Adrenal gland (tissue), 12 donors: ENCODE data around the gene KIF1A. TPM values are rescaled to one million over a fixed set of nuclear protein-coding genes. Genes with fewer than 3 reads are reported as not detected.

Experiments used
- DNase-seq, 7 donors: peaks; one replicate each; pipeline ENCODE4 v3.0.0-alpha.2; 2019 to 2020
- H3K27ac ChIP-seq, 5 donors: fragments of 200-600 bp; sonication (generic) in 4 of 5; 1 replicate in 3 of 5; 2 replicates in 2 of 5; pipeline versions ENCODE4 v1.5.1 to v1.8.0; 2016 to 2020; ENCODE audit warnings: mild to moderate bottlenecking in 1 of 5
- H3K27me3 ChIP-seq: fragments of 200-600 bp; 2 replicates; pipeline ENCODE4 v1.8.0; 2021
- H3K36me3 ChIP-seq, 2 donors: fragments of 200-600 bp; replicated peaks in 1 of 2; 1 replicate in 1 of 2; 2 replicates in 1 of 2; pipeline versions ENCODE4 v1.5.1 to v1.8.0; 2018 to 2022
- H3K4me1 ChIP-seq, 2 donors: fragments of 200-600 bp; replicated peaks in 1 of 2; 1 replicate in 1 of 2; 2 replicates in 1 of 2; pipeline versions ENCODE4 v1.5.1 to v1.8.0; 2018 to 2021
- H3K4me3 ChIP-seq, 4 donors: fragments of 200-600 bp; sonication (generic) in 3 of 4; one replicate each; pipeline ENCODE4 v1.5.1; 2016 to 2018
- H3K9me3 ChIP-seq, 3 donors: fragments of 200-600 bp; sonication (generic) in 1 of 3; replicated peaks in 1 of 3; 1 replicate in 2 of 3; 2 replicates in 1 of 3; pipeline versions ENCODE4 v1.5.1 to v1.8.0; 2016 to 2021
- CTCF ChIP-seq, 6 experiments: fragments of 450-650 bp in 4 of 6; fragments of 200-600 bp in 2 of 6; sonication (generic) in 1 of 6; IDR thresholded peaks; 1 replicate in 5 of 6; 2 replicates in 1 of 6; pipeline versions ENCODE4 v1.5.1 to v1.8.0; 2016 to 2021; ENCODE audit warnings: antibody characterized with exemption in 6 of 6, mild to moderate bottlenecking in 2 of 6, moderate library complexity in 1 of 6
- POLR2A ChIP-seq, 2 donors: fragments of 450-650 bp; IDR thresholded peaks; one replicate each; pipeline ENCODE4 v1.6.1; 2017; ENCODE audit warnings: antibody characterized with exemption in 2 of 2, mild to moderate bottlenecking in 2 of 2, moderate library complexity in 1 of 2
- WGBS, 4 donors: extraction: QIAGEN DNeasy Blood & Tissue Kit in 2 of 4; methylation state at CpG; one replicate each; pipeline versions ENCODE4 v1.1.5 to v1.1.7; 2013 to 2017; 5-methylcytosine and 5-hydroxymethylcytosine counted together
- intact Hi-C, 2 donors: fragments of 100-400 bp; cut with DNase I; formaldehyde crosslinking; loops; one replicate each; pipeline versions ENCODE4 v1.14.1 to v1.15.0; 2022 to 2023
- polyA plus RNA-seq, 3 donors: library from polyadenylated mRNA; stranded (reverse); fragments of 200-250 nt in 2 of 3; fragments of 350-450 nt in 1 of 3; fragmentation: Illumina TruSeq in 1 of 3; extraction: RNeasy Lipid Tissue Mini Kit (QIAGEN cat#74804) in 1 of 3; gene quantifications; one replicate each; pipeline ENCODE4 v1.2.3, GENCODE V29; 2013 to 2014
- total RNA-seq, 9 donors: library from RNA; depleted of rRNA in 4 of 9; stranded (reverse); fragments of >200 nt in 4 of 9; fragments of 120-200 nt in 1 of 9; fragmentation: NEBNext Ultra II Directional in 1 of 9; extraction: Animal tissue kit (Norgen Biotek cat#: 25700) in 1 of 9; gene quantifications; one replicate each; pipeline versions ENCODE4 v1.1.0 to v1.2.4, GENCODE V29; 2013 to 2023
- donor health status: healthy with polysubstance abuse.
- donor health status: Bipolar disorder and iron deficiency.
- donor health status: DM: yes; HTN: yes; CAD: no.
- donor health status: DM: no; HTN: no; CAD: no.
- donor health status: DM: no; HTN: no; CAD: no.
- donor health status: DM: yes; HTN: yes; CAD: no.

KIF1A gene
- total and polyA plus RNA-seq, 12 donors: 0.35 to 106 (median 11.5) TPM

- DNase-seq: no peak
- Histone ChIP-seq H3K27ac (no peak overlapping the region), H3K4me1 (no peaks in the 10 kb centered on the region), H3K9me3 (no peaks in the 10 kb centered on the region), H3K4me3 (no peak overlapping the region), H3K36me3 (no peaks in the 10 kb centered on the region), H3K27me3 (no peaks in the 10 kb centered on the region)
- WGBS, 4 donors: 69 to 74% (median 72%) methylated on average over 7 of the region's 7 CpGs
- TF ChIP-seq CTCF (IDR thresholded peaks at IDR 0.05) (no peak), POLR2A (IDR thresholded peaks at IDR 0.05) (no peak)
- intact Hi-C loops: no loop called here
Observed at GRCh38 chr2:240760121-240760520, 59.9 kb downstream of the KIF1A start.

- no peaks in the 10 kb centered on the region for H3K4me1 ChIP-seq
- TF ChIP-seq CTCF (IDR thresholded peaks at IDR 0.05) (no peak), POLR2A (IDR thresholded peaks at IDR 0.05) (no peak)
- H3K4me3 ChIP-seq: no peak overlapping the region
- no peaks in the 10 kb centered on the region for H3K27me3 ChIP-seq
- intact Hi-C loops: no loop called here
- H3K36me3 ChIP-seq: no peaks in the 10 kb centered on the region
- no peaks in the 10 kb centered on the region for H3K9me3 ChIP-seq
- H3K27ac ChIP-seq: no peak overlapping the region
- no peak for DNase-seq
- whole genome bisulfite sequencing, 4 donors: 91 to 96% (median 94%) methylated on average over 3 to 5 of the region's 5 CpGs
Observed at GRCh38 chr2:240759459-240759858, 60.6 kb downstream of the KIF1A start.

GRCh38 chr2:240757086-240757614, 62.9 kb downstream of the KIF1A start:
- WGBS, 4 donors: 74 to 82% (median 79%) methylated on average over 22 to 31 of the region's 31 CpGs
- H3K36me3 ChIP-seq: no peaks in the 10 kb centered on the region
- H3K4me1 ChIP-seq: no peaks in the 10 kb centered on the region
- TF ChIP-seq CTCF (IDR thresholded peaks at IDR 0.05): no peak
- TF ChIP-seq POLR2A (IDR thresholded peaks at IDR 0.05): no peak
- H3K4me3 ChIP-seq: no peak overlapping the region
- no peaks in the 10 kb centered on the region for H3K27me3 ChIP-seq
- intact Hi-C loops: no loop called here
- no peak overlapping the region for H3K27ac ChIP-seq
- no peaks in the 10 kb centered on the region for H3K9me3 ChIP-seq
- DNase-seq: no peak

GRCh38 chr2:240752209-240752608, 67.8 kb downstream of the KIF1A start:
- no peaks in the 10 kb centered on the region for H3K9me3 ChIP-seq
- H3K36me3 ChIP-seq: no peaks in the 10 kb centered on the region
- no peaks in the 10 kb centered on the region for H3K27me3 ChIP-seq
- intact Hi-C loops: no loop called here
- DNase-seq: no peak
- H3K4me1 ChIP-seq: no peaks in the 10 kb centered on the region
- H3K27ac ChIP-seq: no peak overlapping the region
- WGBS, 4 donors: 83 to 88% methylated on average over 10 of the region's 10 CpGs; no CpG with 5 or more reads in 2 of the 4 donors
- no peak for TF ChIP-seq CTCF (IDR thresholded peaks at IDR 0.05)
- TF ChIP-seq POLR2A (IDR thresholded peaks at IDR 0.05): no peak
- H3K4me3 ChIP-seq: no peak overlapping the region
